ENCODE data around the gene PIK3R3.

The PIK3R3 gene

GRCh38 chr1:46130606-46131005 lies 1.8 kb downstream of the PIK3R3 start:
- Histone ChIP-seq H3K9me3 (replicated peaks in 1 of 2; ENCODE audit: control insufficient read depth in 2 of 2, insufficient read depth in 1 of 2, low read depth in 1 of 2, low read length in 2 of 2) (peaks cover 0 to 3% of the 10 kb centered on the region in 2 donors), H3K27me3 (ENCODE audit: control insufficient read depth in 3 of 3, insufficient read depth in 3 of 3, low read depth in 1 of 3, low read length in 3 of 3) (no peaks in the 10 kb centered on the region), H3K4me1 (ENCODE audit: control insufficient read depth in 2 of 2, insufficient read depth in 1 of 2, low read depth in 1 of 2, low read length in 2 of 2) (peaks cover 7 to 15% of the 10 kb centered on the region in 2 donors), H3K9ac (ENCODE audit: low read depth, low read length, poor library complexity) (no peak overlapping the region), H3K18ac (ENCODE audit: low read length) (no peak overlapping the region), H2BK12ac (ENCODE audit: low read length) (no peak overlapping the region), H3K4ac (ENCODE audit: low read length) (no peak overlapping the region), H3K14ac (ENCODE audit: low read length) (no peak overlapping the region), H4K8ac (ENCODE audit: low read depth, low read length) (no peak overlapping the region), H3K27ac (replicated peaks; ENCODE audit: low read length) (no peak overlapping the region), H2BK5ac (ENCODE audit: low read length) (no peak overlapping the region), H4K91ac (ENCODE audit: low read depth, low read length, poor library complexity) (no peak overlapping the region), H3K36me3 (replicated peaks in 1 of 2; ENCODE audit: control insufficient read depth in 2 of 2, insufficient read depth in 2 of 2, low read length in 2 of 2) (peaks cover 2 to 26% of the 10 kb centered on the region in 2 donors), H3K4me3 (ENCODE audit: low read length in 2 of 2) (peak overlapping the region; percentile 75 to 80), H3K79me1 (ENCODE audit: low read depth, low read length) (no peaks in the 10 kb centered on the region), H3K23ac (ENCODE audit: low read depth, low read length, poor library complexity) (no peak overlapping the region), H3K4me2 (ENCODE audit: insufficient read depth, low read length, poor library complexity, severe bottlenecking) (no peak overlapping the region), H2AFZ (ENCODE audit: low read length) (no peak overlapping the region), H2BK120ac (ENCODE audit: low read depth, low read length) (no peak overlapping the region), H2AK5ac (ENCODE audit: low read depth, low read length) (no peak overlapping the region), H2BK15ac (ENCODE audit: low read length) (no peak overlapping the region)
- no CpG with 5 or more reads among the region's 5 CpGs for WGBS, 2 donors (ENCODE audit: extremely low coverage in 2 of 2, insufficient read length in 2 of 2, insufficient replicate concordance in 1 of 2)
- DNase-seq (ENCODE audit: low spot score) = no peak

- Histone ChIP-seq H2BK15ac (ENCODE audit: low read length) (no peak overlapping the region), H3K9me3 (replicated peaks in 1 of 2; ENCODE audit: control insufficient read depth in 2 of 2, insufficient read depth in 1 of 2, low read depth in 1 of 2, low read length in 2 of 2) (peaks cover 0 to 3% of the 10 kb centered on the region in 2 donors), H3K18ac (ENCODE audit: low read length) (no peak overlapping the region), H3K9ac (ENCODE audit: low read depth, low read length, poor library complexity) (no peak overlapping the region), H3K14ac (ENCODE audit: low read length) (no peak overlapping the region), H3K27me3 (ENCODE audit: control insufficient read depth in 3 of 3, insufficient read depth in 3 of 3, low read depth in 1 of 3, low read length in 3 of 3) (no peaks in the 10 kb centered on the region), H2AK5ac (ENCODE audit: low read depth, low read length) (no peak overlapping the region), H4K91ac (ENCODE audit: low read depth, low read length, poor library complexity) (no peak overlapping the region), H2BK5ac (ENCODE audit: low read length) (no peak overlapping the region), H3K4ac (ENCODE audit: low read length) (no peak overlapping the region), H3K4me1 (ENCODE audit: control insufficient read depth in 2 of 2, insufficient read depth in 1 of 2, low read depth in 1 of 2, low read length in 2 of 2) (peaks cover 7 to 15% of the 10 kb centered on the region in 2 donors), H2BK12ac (ENCODE audit: low read length) (no peak overlapping the region), H2BK120ac (ENCODE audit: low read depth, low read length) (no peak overlapping the region), H3K36me3 (replicated peaks in 1 of 2; ENCODE audit: control insufficient read depth in 2 of 2, insufficient read depth in 2 of 2, low read length in 2 of 2) (peaks cover 2 to 31% of the 10 kb centered on the region in 2 donors), H3K79me1 (ENCODE audit: low read depth, low read length) (no peaks in the 10 kb centered on the region), H3K4me2 (ENCODE audit: insufficient read depth, low read length, poor library complexity, severe bottlenecking) (no peak overlapping the region), H4K8ac (ENCODE audit: low read depth, low read length) (no peak overlapping the region), H3K27ac (replicated peaks; ENCODE audit: low read length) (no peak overlapping the region), H3K4me3 (ENCODE audit: low read length in 2 of 2) (peak overlapping the region; percentile 73 to 80), H2AFZ (ENCODE audit: low read length) (no peak overlapping the region), H3K23ac (ENCODE audit: low read depth, low read length, poor library complexity) (no peak overlapping the region)
- no CpG with 5 or more reads among the region's 1 CpG for WGBS, 2 donors (ENCODE audit: extremely low coverage in 2 of 2, insufficient read length in 2 of 2, insufficient replicate concordance in 1 of 2)
- no peak for DNase-seq (ENCODE audit: low spot score)
These were observed 2.3 kb downstream of the PIK3R3 start for GRCh38 chr1:46130121-46130520.

- H3K18ac ChIP-seq (ENCODE audit: low read length) = no peak overlapping the region
- H3K9me3 ChIP-seq (replicated peaks in 1 of 2; ENCODE audit: control insufficient read depth in 2 of 2, insufficient read depth in 1 of 2, low read depth in 1 of 2, low read length in 2 of 2) = peaks cover 0 to 3% of the 10 kb centered on the region in 2 donors
- H3K23ac ChIP-seq (ENCODE audit: low read depth, low read length, poor library complexity) = no peak overlapping the region
- H3K4me2 ChIP-seq (ENCODE audit: insufficient read depth, low read length, poor library complexity, severe bottlenecking) = no peak overlapping the region
- H4K91ac ChIP-seq (ENCODE audit: low read depth, low read length, poor library complexity) = no peak overlapping the region
- H2BK15ac ChIP-seq (ENCODE audit: low read length) = no peak overlapping the region
- no peak overlapping the region for H2AFZ ChIP-seq (ENCODE audit: low read length)
- peaks cover 3% of the 10 kb centered on the region in 2 donors for H3K4me1 ChIP-seq (ENCODE audit: control insufficient read depth in 2 of 2, insufficient read depth in 1 of 2, low read depth in 1 of 2, low read length in 2 of 2)
- no peak overlapping the region for H3K4ac ChIP-seq (ENCODE audit: low read length)
- H4K8ac ChIP-seq (ENCODE audit: low read depth, low read length) = no peak overlapping the region
- no peak overlapping the region for H2BK120ac ChIP-seq (ENCODE audit: low read depth, low read length)
- H3K27ac ChIP-seq (replicated peaks; ENCODE audit: low read length) = no peak overlapping the region
- H3K9ac ChIP-seq (ENCODE audit: low read depth, low read length, poor library complexity) = no peak overlapping the region
- DNase-seq (ENCODE audit: low spot score) = no peak
- WGBS, 2 donors (ENCODE audit: extremely low coverage in 2 of 2, insufficient read length in 2 of 2, insufficient replicate concordance in 1 of 2) = no CpG with 5 or more reads among the region's 3 CpGs
- no peaks in the 10 kb centered on the region for H3K79me1 ChIP-seq (ENCODE audit: low read depth, low read length)
- H3K27me3 ChIP-seq (ENCODE audit: control insufficient read depth in 3 of 3, insufficient read depth in 3 of 3, low read depth in 1 of 3, low read length in 3 of 3) = no peaks in the 10 kb centered on the region
- H3K14ac ChIP-seq (ENCODE audit: low read length) = no peak overlapping the region
- H3K4me3 ChIP-seq (ENCODE audit: low read length in 2 of 2) = no peak overlapping the region
- no peak overlapping the region for H2BK5ac ChIP-seq (ENCODE audit: low read length)
- peaks cover 2 to 43% of the 10 kb centered on the region in 2 donors for H3K36me3 ChIP-seq (replicated peaks in 1 of 2; ENCODE audit: control insufficient read depth in 2 of 2, insufficient read depth in 2 of 2, low read length in 2 of 2)
- no peak overlapping the region for H2AK5ac ChIP-seq (ENCODE audit: low read depth, low read length)
- no peak overlapping the region for H2BK12ac ChIP-seq (ENCODE audit: low read length)
These were observed 4.1 kb downstream of the PIK3R3 start for GRCh38 chr1:46128344-46128743.

- Histone ChIP-seq H2BK120ac (ENCODE audit: low read depth, low read length) (no peak overlapping the region), H3K14ac (ENCODE audit: low read length) (no peak overlapping the region), H2BK15ac (ENCODE audit: low read length) (no peak overlapping the region), H3K27me3 (ENCODE audit: control insufficient read depth in 3 of 3, insufficient read depth in 3 of 3, low read depth in 1 of 3, low read length in 3 of 3) (no peaks in the 10 kb centered on the region), H2BK12ac (ENCODE audit: low read length) (no peak overlapping the region), H3K9ac (ENCODE audit: low read depth, low read length, poor library complexity) (no peak overlapping the region), H3K9me3 (replicated peaks in 1 of 2; ENCODE audit: control insufficient read depth in 2 of 2, insufficient read depth in 1 of 2, low read depth in 1 of 2, low read length in 2 of 2) (no peaks in the 10 kb centered on the region), H3K4me3 (ENCODE audit: low read length in 2 of 2) (no peak overlapping the region), H3K4me1 (ENCODE audit: control insufficient read depth in 2 of 2, insufficient read depth in 1 of 2, low read depth in 1 of 2, low read length in 2 of 2) (no peaks in the 10 kb centered on the region), H3K27ac (replicated peaks; ENCODE audit: low read length) (no peak overlapping the region), H3K4ac (ENCODE audit: low read length) (no peak overlapping the region), H2AK5ac (ENCODE audit: low read depth, low read length) (no peak overlapping the region), H3K4me2 (ENCODE audit: insufficient read depth, low read length, poor library complexity, severe bottlenecking) (no peak overlapping the region), H2BK5ac (ENCODE audit: low read length) (no peak overlapping the region), H4K91ac (ENCODE audit: low read depth, low read length, poor library complexity) (no peak overlapping the region), H3K18ac (ENCODE audit: low read length) (no peak overlapping the region), H3K23ac (ENCODE audit: low read depth, low read length, poor library complexity) (no peak overlapping the region), H3K79me1 (ENCODE audit: low read depth, low read length) (peaks cover 2% of the 10 kb centered on the region), H4K8ac (ENCODE audit: low read depth, low read length) (no peak overlapping the region), H3K36me3 (replicated peaks in 1 of 2; ENCODE audit: control insufficient read depth in 2 of 2, insufficient read depth in 2 of 2, low read length in 2 of 2) (peaks cover 2 to 78% of the 10 kb centered on the region in 2 donors), H2AFZ (ENCODE audit: low read length) (no peak overlapping the region)
- no peak for DNase-seq (ENCODE audit: low spot score)
These were observed 13.6 kb downstream of the PIK3R3 start for GRCh38 chr1:46118856-46119255.
